DMS79 treated with DMSO at 0.1 percent for 48 hours (cell line): ENCODE results near the gene KLHL10.

ENCODE experiments used
- DNase-seq: peaks from one replicate; lab custom pipeline; 2025; lab: John Stamatoyannopoulos, UW

Gene KLHL10

DNA sequence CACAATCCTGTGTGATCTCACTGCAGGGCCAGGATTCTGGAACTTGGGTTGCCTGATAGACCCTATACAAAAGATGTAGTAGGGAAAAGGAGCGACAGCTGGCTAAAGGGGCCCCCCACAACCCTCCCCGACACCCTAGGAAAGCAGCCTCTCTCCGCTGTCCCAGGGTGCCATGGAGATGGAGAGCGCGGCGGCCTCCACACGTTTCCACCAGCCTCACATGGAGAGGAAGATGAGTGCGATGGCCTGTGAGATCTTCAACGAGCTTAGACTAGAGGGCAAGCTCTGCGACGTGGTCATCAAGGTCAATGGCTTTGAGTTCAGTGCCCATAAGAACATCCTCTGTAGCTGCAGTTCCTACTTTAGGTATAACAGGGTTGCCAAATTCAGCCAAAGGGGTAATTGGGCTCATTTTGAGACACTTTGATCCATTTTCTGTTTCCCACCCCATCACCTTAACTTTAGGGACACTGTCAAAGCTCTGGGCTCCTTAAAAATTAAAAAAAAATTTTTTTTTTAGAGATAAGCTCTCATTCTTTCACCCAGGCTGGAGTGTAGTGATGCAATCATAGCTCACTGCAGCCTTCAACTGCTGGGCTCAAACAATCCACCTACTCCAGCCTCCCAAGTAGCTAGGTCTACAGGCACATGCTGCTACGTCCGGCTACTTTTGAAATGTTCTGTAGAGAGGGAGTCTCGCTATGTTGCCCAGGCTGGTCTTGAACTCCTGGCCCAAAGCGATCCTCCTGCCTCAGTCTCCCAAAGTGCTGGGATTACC lies at the start of gene KLHL10:
TSS of gene KLHL10 (plus strand) at position 65 of the 778 bp plus-strand sequence. CDS start at position 173, 108 bp downstream.
- no peak for DNase-seq

DNA sequence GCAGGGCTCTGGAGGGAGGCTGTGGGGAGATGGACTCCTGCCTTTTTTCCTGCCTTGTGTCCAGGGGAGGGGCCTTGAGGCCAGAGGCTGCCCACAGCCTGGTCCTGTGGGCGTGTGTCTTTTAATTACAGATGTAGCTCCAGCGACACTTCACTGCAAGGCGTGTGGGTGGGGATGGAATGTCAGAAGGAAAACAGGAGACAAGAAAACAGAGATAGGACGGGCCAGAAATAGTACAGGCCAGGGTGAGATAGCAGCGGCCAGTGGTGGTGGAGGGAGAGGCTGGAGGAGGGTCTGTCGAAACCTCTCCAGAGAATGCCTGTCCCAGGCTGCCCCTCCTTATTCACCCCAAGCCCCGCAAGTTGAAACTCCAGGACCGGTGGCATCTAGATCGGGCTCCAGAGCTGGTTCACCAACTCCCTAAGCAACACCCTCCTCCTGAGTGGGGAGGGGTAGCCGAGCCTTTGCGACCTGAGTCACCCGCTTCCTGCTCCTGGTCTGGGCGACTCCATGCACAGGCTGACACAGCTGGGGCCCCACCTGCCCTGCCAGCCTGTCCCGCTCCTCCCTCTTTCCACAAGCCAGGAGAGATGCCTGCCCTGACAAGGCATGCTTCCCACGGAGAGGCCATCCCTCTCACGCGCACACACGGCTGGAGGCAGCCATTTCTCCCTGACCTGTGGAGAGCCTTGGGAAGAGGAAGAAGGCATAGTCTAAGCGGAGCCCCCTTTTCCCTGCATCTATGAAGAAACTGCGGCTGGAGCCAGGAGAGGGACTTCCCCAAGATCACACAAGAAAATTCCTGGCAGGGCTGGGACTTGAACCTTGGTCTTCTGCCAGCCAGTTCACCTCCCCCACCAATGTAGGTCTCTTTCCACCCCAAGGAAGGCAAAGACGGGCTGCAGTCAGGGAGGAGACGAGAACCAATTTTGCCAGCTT lies 44.5 kb upstream of the KLHL10 start:
- no peak for DNase-seq

DNA sequence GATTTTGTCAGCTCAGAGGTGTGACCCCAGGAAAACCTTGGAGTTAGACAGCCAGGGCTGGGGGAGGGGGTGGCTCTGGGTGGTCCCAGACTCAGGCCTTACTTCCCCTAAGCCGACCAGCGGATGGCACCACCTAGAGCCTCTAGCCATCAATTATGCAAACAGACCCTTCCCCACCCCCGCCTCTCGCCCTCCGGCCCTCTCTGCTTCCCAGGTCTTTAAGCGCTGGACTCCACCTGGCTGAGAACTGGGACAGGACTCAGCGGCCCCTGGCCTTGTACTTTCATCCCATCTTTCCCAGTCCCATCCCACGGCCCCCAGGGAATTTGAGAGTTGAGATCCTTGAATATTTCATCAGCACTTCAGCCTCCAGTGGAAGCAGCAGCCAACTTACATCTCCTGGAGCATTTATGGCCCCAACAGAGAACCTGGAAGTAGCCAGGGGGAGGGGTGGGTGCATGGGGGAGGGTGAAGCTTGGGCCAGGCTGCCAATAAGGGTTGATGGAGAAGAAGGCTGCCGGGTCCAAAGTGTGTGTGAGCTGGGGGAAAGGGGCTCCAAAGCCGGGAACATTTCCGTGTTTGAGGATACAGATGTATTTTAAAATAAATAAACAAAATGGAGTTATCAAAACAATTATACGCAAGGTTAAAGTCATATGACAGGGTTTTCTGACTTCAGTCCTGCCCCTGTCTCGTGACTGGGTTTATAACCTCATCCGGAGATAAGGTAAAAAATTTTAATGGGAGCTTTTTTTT lies 43.7 kb upstream of the KLHL10 start:
- DNase-seq: no peak

DNA sequence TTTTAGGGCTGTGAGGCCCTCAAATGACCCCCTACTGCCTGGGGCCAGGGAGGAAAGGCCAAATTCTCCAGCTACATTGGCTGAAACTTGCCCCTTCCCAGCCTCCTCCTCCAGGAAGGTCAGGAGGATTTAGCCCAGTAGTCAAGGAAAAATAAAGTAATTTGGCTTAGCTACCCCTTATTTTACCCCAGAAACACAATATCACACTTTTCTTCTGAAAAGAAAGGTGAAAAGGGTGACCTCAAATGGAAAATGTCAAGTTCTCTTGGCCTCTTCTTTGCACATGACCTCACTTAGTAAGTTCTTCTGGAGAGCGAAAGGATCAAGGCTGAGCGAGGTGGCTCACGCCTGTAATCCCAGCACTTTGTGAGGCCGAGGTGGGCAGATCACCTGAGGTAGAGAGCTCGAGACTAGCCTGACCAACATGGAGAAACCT lies 43.1 kb upstream of the KLHL10 start:
- DNase-seq: no peak

DNA sequence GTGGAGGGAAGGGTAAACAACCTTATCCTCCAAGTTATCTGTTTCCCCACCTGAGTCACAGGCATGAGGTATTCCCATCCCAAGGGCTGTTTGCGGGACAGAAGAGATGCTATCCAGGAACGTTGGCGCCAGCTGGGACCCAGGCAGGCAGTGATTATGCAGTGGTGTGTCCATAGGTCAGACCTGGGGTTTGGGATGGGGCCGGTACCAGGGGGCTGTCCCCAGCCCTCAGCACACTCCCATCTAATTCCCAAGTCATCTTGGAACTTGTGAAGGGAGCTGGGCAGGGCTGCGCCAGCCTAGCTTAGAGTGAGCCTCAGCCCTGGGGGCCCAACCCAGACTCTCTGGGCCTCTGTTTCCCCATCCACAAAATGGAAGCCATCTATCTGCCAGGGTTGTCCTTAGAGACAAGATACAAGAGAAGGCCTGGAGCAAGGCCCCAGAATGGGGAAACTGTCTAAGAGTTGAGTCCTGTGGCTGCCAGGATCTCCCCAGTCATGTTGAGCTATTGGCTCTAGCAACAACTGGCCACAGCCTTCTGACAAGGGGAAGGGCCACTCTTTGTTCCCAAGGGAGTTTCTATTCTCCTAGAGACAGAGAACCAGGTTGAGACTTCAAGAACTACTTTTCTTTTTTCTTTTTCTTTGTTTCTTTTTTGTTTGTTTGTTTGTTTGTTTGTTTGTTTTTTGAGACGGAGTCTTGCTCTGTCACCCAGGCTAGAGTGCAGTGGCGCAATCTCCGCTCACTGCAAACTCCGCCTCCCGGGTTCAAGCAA lies 41.3 kb upstream of the KLHL10 start:
- DNase-seq: no peak

DNA sequence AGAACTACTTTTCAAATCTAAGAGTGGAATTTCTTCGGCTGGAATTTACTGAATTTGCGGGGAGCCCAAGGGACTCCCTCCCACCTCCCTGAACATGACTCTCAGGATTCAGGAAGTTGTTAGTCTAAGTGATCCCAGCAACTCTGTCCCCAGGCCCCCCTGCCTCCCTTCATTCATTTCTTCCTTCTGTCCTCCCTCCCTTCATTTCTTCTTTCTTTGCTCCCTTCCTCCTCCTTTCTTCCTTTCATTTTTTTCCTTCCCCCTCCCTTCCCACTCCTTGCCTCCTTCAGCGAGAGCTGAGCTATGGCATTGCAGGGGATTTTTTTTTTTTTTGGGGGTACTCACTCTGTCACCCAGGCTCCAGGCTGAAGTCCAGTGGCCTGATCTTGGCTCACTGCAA lies 40.2 kb upstream of the KLHL10 start:
- DNase-seq: no peak

DNA sequence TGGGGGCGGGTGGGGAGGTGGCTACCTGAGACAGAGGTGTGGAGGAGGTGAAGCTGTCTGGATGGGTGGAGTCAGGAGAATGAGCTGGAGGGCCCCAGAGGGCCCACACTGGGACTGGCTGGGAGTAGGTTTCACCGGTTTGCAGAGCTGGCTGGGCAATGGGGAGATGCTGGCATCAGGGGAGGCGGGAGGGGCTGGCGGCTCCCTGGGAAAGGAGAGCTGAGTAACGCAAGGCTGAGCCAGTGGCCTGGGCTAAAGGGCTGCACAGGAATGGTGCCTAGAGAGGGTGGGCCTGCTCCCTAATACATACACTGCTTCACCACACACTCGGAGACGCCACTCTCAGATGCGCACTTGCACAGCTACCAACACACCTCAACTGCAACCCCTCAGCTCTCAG lies 38.3 kb upstream of the KLHL10 start:
- DNase-seq: no peak

DNA sequence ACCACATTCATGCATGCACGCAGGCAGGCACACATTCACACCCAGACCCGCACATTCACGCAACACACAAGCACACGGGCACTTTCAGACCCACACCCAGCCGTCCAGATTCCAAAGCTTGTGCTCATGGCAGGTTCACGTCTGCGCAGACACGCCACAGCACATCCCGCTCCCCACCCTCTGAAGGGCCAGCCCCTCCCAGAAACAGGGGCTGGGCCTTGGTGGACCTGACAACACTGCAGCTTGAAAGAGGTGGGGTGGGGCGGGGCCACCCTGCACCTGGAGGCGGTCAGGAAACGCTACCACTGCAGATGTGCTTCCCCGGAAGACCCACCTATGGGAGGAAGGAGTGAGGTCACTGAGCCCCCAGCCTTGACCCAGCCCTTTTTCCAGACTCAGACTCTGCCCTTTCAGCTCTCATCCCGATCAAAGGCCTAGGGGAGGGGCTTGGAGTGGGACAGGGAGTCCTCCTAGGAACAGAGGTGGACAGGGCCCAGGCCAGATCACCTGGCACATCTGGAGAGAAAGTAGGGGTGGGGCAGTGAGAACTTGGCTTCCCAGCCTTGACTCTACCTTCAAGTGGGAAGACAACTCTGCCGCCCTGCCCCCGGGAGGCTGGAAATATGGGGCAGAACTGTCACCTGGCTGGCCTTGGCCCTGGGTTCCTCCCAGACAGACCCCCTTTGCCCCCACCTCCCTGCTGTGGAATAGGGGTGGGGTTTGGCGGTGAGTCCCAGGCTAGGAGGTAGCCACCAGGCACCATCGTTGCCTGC lies 36.8 kb upstream of the KLHL10 start:
- DNase-seq: peak; percentile 39

DNA sequence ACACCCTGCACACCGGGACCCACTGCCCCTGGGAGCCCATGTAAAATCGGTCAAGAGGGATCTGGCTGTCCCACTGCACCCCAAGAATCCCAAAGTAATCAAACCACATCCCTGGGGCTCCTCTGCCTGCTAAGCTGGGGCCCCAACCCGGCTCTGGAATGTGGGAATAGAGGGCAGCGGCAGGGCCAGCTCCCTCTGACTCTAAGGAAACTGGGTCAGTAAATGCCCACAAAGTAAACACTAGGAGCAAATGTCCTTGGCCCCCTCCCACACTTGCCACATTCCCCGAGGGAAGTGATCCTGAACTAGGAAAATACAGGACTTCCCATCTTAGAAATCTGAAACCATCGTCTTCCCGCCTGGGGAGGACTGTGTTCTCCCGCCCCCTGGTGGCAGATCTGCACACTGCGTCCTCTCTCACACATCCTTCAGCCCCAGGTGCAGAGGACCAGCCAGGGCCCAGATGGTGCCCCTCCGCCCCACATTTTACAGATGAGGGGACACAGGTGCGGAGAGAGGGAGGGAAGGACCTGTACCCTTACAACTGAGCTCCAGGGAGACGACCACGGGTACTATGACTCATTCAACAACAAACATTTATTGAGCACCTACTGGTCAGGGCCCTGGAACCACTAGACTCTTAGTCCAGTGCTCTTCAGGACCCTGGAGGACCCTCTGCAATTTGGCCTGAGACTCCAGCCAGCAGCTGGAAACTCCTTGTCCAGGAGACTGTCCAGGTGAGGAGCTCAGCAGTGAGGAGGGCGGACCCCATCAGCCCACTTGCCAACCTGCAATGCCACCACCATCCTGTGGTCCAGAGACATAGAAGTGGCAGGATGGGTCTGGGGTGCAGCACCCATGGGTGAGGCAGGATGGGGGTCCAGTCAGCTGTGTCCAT lies 36.0 kb upstream of the KLHL10 start:
- peak; percentile 75 for DNase-seq

DNA sequence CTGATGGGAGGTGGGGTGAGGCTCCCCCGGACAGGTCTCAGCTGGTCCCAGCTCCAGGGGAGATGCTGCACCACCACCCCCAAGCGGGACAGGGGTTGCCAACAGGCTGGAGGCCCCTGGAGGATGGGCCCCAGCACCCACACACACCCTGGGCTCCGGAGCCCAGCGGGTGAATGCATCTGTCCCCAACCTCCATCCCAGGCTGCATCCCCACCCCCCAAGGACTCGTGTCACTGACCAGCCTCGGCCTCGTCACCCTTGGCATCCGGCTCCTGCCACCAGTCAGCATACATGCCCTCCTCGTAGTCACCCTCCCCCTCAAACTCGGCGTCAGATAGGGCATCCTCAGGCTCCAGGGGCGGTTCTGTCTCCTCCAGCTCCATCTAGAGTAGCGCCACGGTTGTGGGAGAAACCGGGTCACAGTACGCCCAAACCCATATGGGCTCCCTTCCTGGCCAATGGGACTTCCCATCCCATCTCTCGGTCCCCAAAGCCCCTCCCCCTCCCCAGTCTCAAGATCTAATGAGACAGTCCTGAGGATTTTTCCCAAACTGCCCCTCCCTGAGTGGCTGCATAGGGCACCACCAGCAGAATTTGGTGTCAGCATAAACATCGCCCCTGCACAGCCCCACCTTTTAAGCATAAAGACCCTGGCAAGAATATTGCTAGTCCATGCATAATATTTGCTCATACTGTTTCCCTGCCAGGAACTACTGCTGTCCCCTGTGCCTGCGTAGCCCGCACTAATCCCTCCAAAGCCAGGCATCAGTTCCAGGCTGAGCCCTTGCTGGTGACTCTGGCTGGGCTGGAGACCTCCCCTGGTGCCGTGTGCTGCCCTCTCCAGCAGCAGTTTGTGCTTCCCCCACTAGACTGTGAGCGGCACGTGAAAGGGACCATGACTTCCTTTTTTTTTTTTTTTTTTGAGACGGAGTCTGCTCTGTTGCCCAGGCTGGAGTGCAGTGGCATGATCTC lies 34.3 kb upstream of the KLHL10 start:
- DNase-seq: no peak

DNA sequence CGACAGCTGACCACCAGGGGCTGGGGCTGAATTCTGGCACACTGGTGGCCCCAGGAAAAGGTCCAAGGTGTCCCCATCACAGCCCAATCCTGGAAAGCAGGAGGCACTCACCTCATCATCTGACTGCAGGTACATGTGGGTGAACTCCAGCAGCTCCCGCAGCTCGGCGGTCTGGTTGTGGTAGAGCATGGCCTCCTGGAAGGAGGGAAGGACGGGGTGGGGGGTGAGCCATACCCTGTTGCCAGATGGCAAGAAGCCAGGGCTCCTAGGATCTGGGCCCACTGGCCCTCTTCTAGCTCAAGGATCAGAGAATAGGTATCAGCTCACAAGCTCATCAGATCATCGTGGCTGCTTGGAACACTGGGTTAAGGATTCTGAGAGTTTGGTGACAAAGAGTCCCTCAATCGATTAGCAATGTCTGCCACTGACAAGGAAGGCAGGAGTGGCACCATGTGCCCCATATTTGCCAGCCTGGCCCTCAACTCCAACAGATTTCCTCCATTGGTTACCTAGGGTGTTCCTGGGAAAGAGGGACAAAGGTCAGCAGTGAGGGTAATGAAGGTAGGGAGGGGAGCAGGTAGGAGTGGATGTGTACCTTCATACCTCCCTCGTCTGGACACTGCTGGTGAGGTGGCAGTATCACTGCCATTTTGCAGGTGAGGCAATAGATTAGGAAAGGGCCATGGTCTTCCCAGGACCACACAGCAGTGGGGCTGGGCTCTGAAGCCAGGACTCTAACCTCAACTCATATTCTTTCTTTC lies 30.8 kb upstream of the KLHL10 start:
- no peak for DNase-seq

DNA sequence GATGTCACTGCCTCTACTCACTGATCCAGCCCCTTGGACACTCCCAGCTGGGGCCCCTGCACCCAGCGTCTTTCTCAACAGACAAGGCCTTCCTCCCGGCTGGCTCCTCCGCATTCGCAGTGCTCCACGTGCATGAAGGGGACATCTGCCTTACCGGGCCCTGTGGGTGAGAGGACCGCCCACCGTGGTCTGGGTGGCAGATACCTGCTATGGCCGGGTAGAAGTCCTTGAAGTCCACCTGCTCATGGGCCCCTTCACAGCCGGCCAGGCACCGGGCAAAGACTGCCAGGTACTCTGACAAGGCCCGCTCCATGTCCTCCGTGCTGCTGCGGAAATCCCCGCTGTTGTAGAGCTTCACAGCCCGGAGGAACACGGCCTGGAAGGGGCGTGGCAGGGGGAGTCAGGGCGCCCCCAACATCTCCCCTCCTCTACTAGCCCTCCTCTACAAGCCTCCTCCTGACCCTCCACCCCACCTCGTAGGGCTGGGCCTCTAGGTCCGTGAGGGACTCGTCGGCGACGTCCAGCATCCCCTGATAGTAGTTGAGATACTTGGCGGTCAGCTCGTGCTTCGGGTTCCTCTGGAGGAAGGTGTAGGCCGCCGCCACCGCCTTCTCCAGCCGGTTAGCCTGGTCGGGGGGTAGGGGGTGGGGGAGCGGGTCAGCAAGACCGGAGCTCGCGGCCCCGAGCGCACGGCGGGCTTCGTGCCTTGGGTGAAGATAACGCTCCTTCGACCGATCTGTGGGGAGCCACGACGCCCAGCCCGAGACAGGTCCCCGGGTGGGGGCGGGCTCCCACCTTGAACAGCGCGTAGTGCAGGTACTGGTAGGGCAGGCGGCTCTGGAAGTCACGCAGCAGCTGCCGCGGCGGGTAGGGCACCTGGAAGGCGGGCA lies 26.7 kb upstream of the KLHL10 start:
- no peak for DNase-seq

DNA sequence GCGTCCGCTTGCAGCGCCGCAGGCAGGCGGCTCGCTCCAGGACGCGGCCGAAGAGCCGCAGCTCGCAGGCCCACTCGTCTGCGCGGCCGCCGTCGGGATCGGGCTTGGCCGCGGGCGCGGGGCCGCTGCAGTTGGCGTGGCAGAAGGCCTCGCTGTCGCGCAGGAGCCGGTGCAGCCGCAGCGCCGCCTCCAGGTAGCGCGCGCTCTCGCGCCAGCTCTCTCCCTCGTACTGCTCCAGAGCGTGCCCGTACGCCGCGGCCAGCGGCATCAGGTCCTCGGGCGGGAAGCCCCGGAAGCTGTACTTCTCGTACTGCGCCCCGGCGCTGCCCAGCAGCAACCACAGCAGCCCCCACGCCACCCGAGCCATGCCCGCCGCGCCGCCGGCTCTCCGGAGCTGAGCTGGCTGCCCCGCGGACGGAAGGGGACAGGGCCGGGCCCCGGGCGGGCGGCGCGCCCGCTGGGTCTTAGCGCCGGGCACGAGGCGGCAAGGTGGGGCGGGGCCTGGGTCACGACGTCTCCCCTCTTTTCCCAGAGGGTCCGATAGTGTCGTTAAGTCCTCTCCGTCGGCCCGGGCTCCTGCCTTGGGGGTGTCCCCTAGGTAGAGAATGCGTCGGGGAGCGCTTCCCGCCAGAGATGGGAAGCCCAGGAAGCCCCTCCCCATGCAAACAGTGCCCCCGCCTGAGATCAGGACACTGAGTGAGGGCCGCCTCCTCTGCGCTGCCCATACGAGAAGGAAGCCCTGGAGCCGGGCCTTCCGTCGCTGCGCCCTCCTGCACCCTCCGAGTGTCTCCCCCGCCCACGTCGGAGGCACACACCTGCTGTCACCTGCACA lies 25.9 kb upstream of the KLHL10 start, which contains the start of gene P3H4:
TSS of gene P3H4 (minus strand) at position 401 of the 832 bp plus-strand sequence. CDS start at position 367, 34 bp downstream.
- DNase-seq: peak; percentile 78

DNA sequence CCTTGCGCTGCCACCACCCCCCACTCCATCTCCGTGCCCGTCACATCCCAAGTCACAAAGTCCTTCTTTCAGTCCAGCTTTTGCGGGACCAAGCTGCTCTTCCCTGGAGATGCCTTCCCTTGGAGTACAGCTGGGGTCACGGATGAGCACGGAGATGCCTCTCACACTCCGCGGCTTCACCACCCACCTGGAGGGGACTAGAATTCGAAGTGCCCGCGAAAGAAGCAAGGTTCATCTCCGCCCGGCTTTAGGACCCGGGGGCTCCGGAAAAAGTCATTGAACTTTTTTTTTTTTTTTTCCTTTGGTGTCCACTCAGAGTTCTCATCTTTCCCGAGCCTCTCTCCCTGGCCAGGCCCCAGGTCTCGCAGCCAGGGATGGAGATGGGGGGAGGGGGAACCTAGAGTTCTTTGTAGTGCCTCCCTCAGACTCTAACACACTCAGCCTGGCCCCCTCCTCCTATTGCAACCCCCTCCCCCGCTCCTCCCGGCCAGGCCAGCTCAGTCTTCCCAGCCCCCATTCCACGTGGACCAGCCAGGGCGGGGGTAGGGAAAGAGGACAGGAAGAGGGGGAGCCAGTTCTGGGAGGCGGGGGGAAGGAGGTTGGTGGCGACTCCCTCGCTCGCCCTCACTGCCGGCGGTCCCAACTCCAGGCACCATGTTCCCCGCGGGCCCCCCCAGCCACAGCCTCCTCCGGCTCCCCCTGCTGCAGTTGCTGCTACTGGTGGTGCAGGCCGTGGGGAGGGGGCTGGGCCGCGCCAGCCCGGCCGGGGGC lies 25.1 kb upstream of the KLHL10 start, which contains the start of gene FKBP10:
TSS of gene FKBP10 (plus strand) at position 624 of the 771 bp plus-strand sequence. CDS start at position 655, 31 bp downstream.
- DNase-seq: peak; percentile 84
